ENCODE results near the gene FCN3.

FCN3 gene

GRCh38 chr1:27394925-27395324, 20.3 kb upstream of the FCN3 start:
- DNase-seq (ENCODE audit: low read depth) = no peak
- TF ChIP-seq CTCF (IDR thresholded peaks at IDR 0.05; ENCODE audit: insufficient read depth, low read depth, low read length, missing control alignments) = no peak

DNA sequence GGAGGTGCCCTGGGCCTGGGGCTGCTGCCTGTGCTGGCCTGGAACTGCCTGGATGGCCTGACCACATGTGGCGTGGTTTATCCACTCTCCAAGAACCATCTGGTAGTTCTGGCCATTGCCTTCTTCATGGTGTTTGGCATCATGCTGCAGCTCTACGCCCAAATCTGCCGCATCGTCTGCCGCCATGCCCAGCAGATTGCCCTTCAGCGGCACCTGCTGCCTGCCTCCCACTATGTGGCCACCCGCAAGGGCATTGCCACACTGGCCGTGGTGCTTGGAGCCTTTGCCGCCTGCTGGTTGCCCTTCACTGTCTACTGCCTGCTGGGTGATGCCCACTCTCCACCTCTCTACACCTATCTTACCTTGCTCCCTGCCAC, 19.6 kb upstream of the FCN3 start:
- H3K4me3 ChIP-seq (ENCODE audit: low read length) = no peak overlapping the region
- no peak for TF ChIP-seq CTCF (IDR thresholded peaks at IDR 0.05; ENCODE audit: insufficient read depth, low read depth, low read length, missing control alignments)
- no peak for DNase-seq (ENCODE audit: low read depth)

More at GRCh38 chr1:27394925-27395324, 20.3 kb upstream of the FCN3 start:
- H3K4me3 ChIP-seq (ENCODE audit: low read length) = no peak overlapping the region

DNA sequence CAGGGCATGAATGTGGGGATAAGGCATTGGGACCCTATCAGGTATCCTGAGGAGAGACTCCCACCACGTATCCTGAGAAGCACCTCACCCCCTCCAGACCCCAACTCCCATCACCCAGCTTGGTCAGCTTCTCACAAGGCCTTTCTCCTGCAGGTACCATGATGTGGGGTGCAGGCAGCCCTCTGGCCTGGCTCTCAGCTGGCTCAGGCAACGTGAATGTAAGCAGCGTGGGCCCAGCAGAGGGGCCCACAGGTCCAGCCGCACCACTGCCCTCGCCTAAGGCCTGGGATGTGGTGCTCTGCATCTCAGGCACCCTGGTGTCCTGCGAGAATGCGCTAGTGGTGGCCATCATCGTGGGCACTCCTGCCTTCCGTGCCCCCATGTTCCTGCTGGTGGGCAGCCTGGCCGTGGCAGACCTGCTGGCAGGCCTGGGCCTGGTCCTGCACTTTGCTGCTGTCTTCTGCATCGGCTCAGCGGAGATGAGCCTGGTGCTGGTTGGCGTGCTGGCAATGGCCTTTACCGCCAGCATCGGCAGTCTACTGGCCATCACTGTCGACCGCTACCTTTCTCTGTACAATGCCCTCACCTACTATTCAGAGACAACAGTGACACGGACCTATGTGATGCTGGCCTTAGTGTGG, 19.1 kb upstream of the FCN3 start:
- H3K4me3 ChIP-seq (ENCODE audit: low read length) = no peak overlapping the region
- DNase-seq (ENCODE audit: low read depth) = no peak
- no peak for TF ChIP-seq CTCF (IDR thresholded peaks at IDR 0.05; ENCODE audit: insufficient read depth, low read depth, low read length, missing control alignments)

- DNase-seq (ENCODE audit: low read depth) = no peak
- peak overlapping the region; percentile 51 for H3K4me3 ChIP-seq (ENCODE audit: low read length)
- peak; percentile 8 for TF ChIP-seq CTCF (IDR thresholded peaks at IDR 0.05; ENCODE audit: insufficient read depth, low read depth, low read length, missing control alignments)
These were observed 18.4 kb upstream of the FCN3 start for GRCh38 chr1:27392778-27393635.

DNA sequence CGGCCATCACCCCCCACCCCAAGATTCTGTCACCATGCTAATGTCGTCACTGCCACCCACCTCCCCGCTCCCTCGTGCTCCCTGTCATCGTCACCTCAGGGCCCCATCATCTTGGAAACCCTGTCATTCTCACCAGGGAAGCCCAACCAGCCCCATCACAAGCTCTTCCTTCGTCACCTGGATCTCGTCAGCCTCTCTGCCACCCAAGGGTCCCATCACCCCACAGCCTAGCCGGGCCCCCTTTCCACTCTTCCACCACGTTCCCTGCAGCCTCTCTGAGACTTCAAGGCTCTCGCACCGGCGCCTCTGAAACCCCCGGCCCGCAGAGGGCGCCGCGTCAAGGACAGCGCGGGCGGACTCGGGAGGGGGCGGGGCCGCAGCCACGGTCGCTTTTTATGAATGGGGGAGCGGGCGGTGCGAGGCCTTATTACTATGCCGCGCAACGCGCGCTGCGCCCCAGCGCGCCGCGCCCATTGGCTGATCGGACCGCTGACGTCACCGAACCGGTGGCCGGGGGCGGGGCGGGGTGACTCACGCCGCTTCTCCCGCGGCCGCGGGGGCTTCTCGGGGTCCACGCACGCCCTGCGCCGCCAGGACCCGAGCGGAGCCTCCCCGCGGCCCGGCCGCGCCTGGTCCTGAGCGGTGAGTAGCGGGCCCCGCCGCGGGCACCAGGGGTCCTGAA, 17.6 kb upstream of the FCN3 start, which contains the start of gene GPR3:
Gene GPR3 (plus strand): TSS at position 527 of the 682 bp plus-strand sequence. CDS start 1,177 bp downstream, outside the sequence.
- peak; percentile 91 for DNase-seq (ENCODE audit: low read depth)
- H3K4me3 ChIP-seq (ENCODE audit: low read length) = peak within 1 kb of the TSS; percentile 51
- TF ChIP-seq CTCF (IDR thresholded peaks at IDR 0.05; ENCODE audit: insufficient read depth, low read depth, low read length, missing control alignments) = peak; percentile 41

DNA sequence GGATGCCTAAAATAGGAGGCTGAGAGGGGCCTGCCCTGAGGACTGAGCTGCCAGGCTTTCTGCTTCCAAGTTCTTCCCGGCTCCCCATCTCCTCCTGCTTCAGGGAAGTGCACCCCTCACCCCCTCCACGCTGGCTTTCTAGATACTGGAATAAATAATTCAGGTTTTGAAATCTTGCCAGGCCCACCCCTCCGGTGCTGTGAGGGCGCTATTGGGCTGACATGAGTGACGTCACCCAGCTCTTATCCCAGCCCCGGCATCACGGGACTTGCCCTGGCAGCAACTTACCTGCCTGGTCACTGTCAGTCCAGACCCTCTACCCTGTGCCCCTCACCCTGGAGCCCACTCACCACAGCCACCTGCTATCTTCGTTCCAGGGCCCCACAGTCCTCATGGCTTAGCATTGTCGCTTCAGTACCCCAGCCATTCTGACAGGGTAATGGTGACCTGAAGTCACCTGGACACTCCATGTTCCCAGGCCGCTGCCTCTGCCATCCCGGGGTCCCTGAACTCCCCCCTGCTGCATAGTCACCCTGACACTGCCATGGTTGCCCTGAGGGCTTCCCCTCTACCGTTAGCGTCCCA, 17.0 kb upstream of the FCN3 start:
- H3K4me3 ChIP-seq (ENCODE audit: low read length) = peak overlapping the region; percentile 29
- TF ChIP-seq CTCF (IDR thresholded peaks at IDR 0.05; ENCODE audit: insufficient read depth, low read depth, low read length, missing control alignments) = peak; percentile 15
- DNase-seq (ENCODE audit: low read depth) = peak; percentile 72
